PC-9 (cell line): ENCODE results near the gene MAGIX. TPM values are rescaled to one million over a fixed set of nuclear protein-coding genes. Genes with fewer than 3 reads are reported as not detected.

Experiments
- BruUV-seq: library from RNA; stranded (reverse); fragments of 400-500 nt; replicated peaks from 2 replicates; lab custom pipeline; 2021; lab: Mats Ljungman, UMichigan
- CTCF ChIA-PET: fragments of 300-600 bp; sonication (Branson Sonifier 250); formaldehyde crosslinking; loops from one replicate; lab custom pipeline; 2022; ENCODE audit warnings: antibody characterized with exemption; lab: Charles Lee
- POLR2A ChIA-PET: fragments of 300-600 bp; sonication (Branson Sonifier 250); formaldehyde crosslinking; loops from one replicate; lab custom pipeline; 2022; ENCODE audit warnings: antibody characterized with exemption; ENCODE audit not compliant: unreplicated experiment; lab: Charles Lee
- DNase-seq, 2 experiments: peaks; one replicate each; pipeline versions ENCODE4 v3.0.0 to v3.0.0-alpha.2; 2015 to 2022; ENCODE audit warnings: mixed read lengths in 1 of 2
- H2AFZ ChIP-seq: fragments of 200-600 bp; sonication (generic); 2 replicates; pipeline ENCODE4 v1.8.1; 2017; ENCODE audit warnings: antibody characterized with exemption
- H3F3A ChIP-seq: fragments of 200-600 bp; sonication (generic); 2 replicates; pipeline ENCODE4 v1.8.1; 2017; ENCODE audit warnings: antibody characterized with exemption, mild to moderate bottlenecking, low read depth; ENCODE audit not compliant: insufficient read depth
- H3K27ac ChIP-seq: fragments of 200-600 bp; sonication (generic); 2 replicates; pipeline ENCODE4 v1.6.1; 2016; ENCODE audit warnings: mixed run types
- H3K27me3 ChIP-seq: fragments of 200-600 bp; sonication (generic); 2 replicates; pipeline ENCODE4 v1.6.1; 2016; ENCODE audit warnings: low read depth, mixed run types; ENCODE audit not compliant: insufficient read depth
- H3K36me3 ChIP-seq: fragments of 200-600 bp; sonication (generic); 2 replicates; pipeline ENCODE4 v1.6.1; 2016; ENCODE audit warnings: low read depth, mixed run types
- H3K4me1 ChIP-seq: fragments of 200-600 bp; sonication (generic); replicated peaks from 2 replicates; pipeline ENCODE4 v1.6.1; 2016; ENCODE audit warnings: mixed run types; ENCODE audit not compliant: insufficient read depth
- H3K4me2 ChIP-seq: fragments of 200-600 bp; sonication (generic); 2 replicates; pipeline ENCODE4 v1.6.1; 2017; ENCODE audit warnings: mixed run types
- H3K4me3 ChIP-seq: fragments of 200-600 bp; sonication (generic); 2 replicates; pipeline ENCODE4 v1.6.1; 2016; ENCODE audit warnings: mixed run types
- H3K79me2 ChIP-seq: fragments of 200-600 bp; sonication (generic); 2 replicates; pipeline ENCODE4 v1.6.1; 2017; ENCODE audit warnings: low read depth, mixed run types
- H3K9me2 ChIP-seq: fragments of 200-600 bp; sonication (generic); 2 replicates; pipeline ENCODE4 v1.8.1; 2017; ENCODE audit warnings: mild to moderate bottlenecking; ENCODE audit not compliant: insufficient read depth
- H3K9me3 ChIP-seq: fragments of 200-600 bp; sonication (generic); 2 replicates; pipeline ENCODE4 v1.8.1; 2016; ENCODE audit warnings: low read depth; ENCODE audit not compliant: insufficient read depth
- H4K20me1 ChIP-seq: fragments of 200-600 bp; sonication (generic); 2 replicates; pipeline ENCODE4 v1.8.1; 2017; ENCODE audit not compliant: insufficient read depth
- EZH2 ChIP-seq: fragments of 200-600 bp; sonication (generic); IDR thresholded peaks from 2 replicates; pipeline ENCODE4 v1.8.0; 2017; ENCODE audit warnings: antibody characterized with exemption, low read depth
- intact Hi-C: fragments of 100-400 bp; cut with micrococcal nuclease; formaldehyde crosslinking; loops from one replicate; pipeline ENCODE4 v1.10.0; 2022; ENCODE audit not compliant: unreplicated experiment
- total RNA-seq: library from RNA; stranded (reverse); gene quantifications from 2 replicates; pipeline ENCODE4 v1.2.3, GENCODE V29; 2021
- TF ChIP-seq, protein P1 (sequence below): fragments of 200-600 bp; sonication (generic); conservative IDR thresholded peaks from 2 replicates; pipeline ENCODE4 v1.6.1; 2017; ENCODE audit warnings: mixed run types, antibody characterized with exemption, mild to moderate bottlenecking, moderate library complexity

The MAGIX gene
- total RNA-seq, 1 experiment from 2014 or later = 1.8 TPM

DNA sequence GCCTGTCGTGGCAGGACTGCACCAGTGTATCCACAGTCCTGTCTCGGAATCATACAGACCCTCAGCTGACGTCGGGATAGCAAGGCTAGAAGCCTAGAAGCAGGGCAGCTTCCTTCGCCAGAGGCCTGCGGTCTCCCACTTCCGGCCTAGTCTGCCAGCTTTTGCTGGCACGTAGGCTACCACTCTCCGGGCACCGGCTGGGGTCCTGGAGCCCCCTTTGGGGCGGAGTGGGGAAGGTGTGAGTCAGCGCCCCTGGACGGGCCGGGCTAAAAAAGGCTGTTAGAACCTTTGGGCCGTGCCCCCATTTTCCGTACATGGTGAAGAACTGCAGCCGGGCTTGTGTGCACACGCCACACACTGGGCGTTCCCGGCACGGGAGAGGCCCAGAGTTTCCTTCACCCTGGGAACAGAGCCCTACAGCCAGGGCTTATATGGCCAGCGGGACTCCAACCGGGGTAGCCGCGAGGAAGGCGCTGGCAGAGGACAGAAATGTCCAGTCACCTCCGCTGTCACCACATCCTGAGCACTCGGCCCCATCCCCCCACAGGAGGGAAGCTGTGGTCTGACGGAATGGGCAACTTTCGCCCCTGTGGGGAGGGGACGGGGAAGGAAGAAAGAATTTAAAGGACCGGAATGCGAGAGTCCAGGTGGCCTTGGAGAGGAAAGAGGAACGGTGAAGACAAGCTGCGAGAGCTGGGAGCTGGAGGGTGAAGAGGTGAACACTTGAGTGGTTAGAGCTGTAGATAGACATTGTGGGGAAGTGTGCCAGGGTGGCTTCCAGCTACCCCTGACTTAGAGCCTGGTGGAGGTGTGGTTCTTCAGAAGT, 4.6 kb downstream of the MAGIX start:
- Histone ChIP-seq H3K36me3 (no peaks in the 10 kb centered on the region), H3K27ac (no peak overlapping the region), H3K27me3 (no peaks in the 10 kb centered on the region), H2AFZ (no peak overlapping the region), H4K20me1 (no peaks in the 10 kb centered on the region), H3K4me3 (no peak overlapping the region), H3K9me3 (no peaks in the 10 kb centered on the region), H3F3A (no peaks in the 10 kb centered on the region), H3K79me2 (no peaks in the 10 kb centered on the region), H3K9me2 (no peaks in the 10 kb centered on the region), H3K4me2 (no peak overlapping the region), H3K4me1 (no peaks in the 10 kb centered on the region)
- TF ChIP-seq, protein P1, sequence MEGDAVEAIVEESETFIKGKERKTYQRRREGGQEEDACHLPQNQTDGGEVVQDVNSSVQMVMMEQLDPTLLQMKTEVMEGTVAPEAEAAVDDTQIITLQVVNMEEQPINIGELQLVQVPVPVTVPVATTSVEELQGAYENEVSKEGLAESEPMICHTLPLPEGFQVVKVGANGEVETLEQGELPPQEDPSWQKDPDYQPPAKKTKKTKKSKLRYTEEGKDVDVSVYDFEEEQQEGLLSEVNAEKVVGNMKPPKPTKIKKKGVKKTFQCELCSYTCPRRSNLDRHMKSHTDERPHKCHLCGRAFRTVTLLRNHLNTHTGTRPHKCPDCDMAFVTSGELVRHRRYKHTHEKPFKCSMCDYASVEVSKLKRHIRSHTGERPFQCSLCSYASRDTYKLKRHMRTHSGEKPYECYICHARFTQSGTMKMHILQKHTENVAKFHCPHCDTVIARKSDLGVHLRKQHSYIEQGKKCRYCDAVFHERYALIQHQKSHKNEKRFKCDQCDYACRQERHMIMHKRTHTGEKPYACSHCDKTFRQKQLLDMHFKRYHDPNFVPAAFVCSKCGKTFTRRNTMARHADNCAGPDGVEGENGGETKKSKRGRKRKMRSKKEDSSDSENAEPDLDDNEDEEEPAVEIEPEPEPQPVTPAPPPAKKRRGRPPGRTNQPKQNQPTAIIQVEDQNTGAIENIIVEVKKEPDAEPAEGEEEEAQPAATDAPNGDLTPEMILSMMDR = no peak
- no peak for TF ChIP-seq EZH2
- intact Hi-C loops = loop anchor here (2.0 kb wide), 1 partner anchor 18 kb away; no protein-coding TSS in a partner anchor
- CTCF ChIA-PET = interaction anchor here (0.5 kb wide), 1 partner anchor 26 kb away, joined by 3 read pairs; no protein-coding TSS in a partner anchor
- POLR2A ChIA-PET = interaction anchor here (0.6 kb wide), 2 partner anchors 23 to 26 kb away, joined by 4 to 12 read pairs; no protein-coding TSS in a partner anchor
- TSS peak; percentile 18 for BruUV-seq
- DNase-seq = peak in 1 of 2 experiments; percentile 51

DNA sequence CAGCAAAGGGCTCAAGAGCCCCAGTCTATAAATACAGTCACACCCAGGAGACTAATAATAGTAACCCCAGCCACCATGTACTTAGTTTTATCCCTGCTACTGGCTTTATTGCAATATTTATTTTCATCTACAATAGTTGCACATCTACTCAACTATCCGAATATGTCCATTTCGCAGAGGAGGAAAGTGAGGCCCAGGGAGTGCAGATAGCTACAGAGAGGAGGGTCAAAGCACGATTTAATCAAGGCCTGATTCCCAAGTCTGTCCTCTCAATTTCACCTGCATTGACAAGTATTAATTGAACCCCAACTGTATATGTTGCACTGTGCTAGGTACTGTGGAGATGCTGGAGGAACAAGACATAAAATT, 5.2 kb downstream of the MAGIX start:
- BruUV-seq = no TSS peak
- ChIA-PET CTCF (no interaction called here), POLR2A (interaction anchor here (0.6 kb wide), 1 partner anchor 22 kb away, joined by 12 read pairs; no protein-coding TSS in a partner anchor)
- no peak for DNase-seq
- H3K79me2 ChIP-seq = no peaks in the 10 kb centered on the region
- H3K9me2 ChIP-seq = no peaks in the 10 kb centered on the region
- no peaks in the 10 kb centered on the region for H3K36me3 ChIP-seq
- TF ChIP-seq EZH2 = no peak
- TF ChIP-seq, protein P1 = no peak
- H3K4me3 ChIP-seq = no peak overlapping the region
- no peaks in the 10 kb centered on the region for H3K27me3 ChIP-seq
- intact Hi-C loops = loop anchor here (2.0 kb wide), 1 partner anchor 17 kb away; no protein-coding TSS in a partner anchor
- H3K4me1 ChIP-seq = no peaks in the 10 kb centered on the region
- H3K27ac ChIP-seq = no peak overlapping the region
- H2AFZ ChIP-seq = no peak overlapping the region
- H3K9me3 ChIP-seq = no peaks in the 10 kb centered on the region
- H3F3A ChIP-seq = no peaks in the 10 kb centered on the region
- no peaks in the 10 kb centered on the region for H4K20me1 ChIP-seq
- H3K4me2 ChIP-seq = no peak overlapping the region

DNA sequence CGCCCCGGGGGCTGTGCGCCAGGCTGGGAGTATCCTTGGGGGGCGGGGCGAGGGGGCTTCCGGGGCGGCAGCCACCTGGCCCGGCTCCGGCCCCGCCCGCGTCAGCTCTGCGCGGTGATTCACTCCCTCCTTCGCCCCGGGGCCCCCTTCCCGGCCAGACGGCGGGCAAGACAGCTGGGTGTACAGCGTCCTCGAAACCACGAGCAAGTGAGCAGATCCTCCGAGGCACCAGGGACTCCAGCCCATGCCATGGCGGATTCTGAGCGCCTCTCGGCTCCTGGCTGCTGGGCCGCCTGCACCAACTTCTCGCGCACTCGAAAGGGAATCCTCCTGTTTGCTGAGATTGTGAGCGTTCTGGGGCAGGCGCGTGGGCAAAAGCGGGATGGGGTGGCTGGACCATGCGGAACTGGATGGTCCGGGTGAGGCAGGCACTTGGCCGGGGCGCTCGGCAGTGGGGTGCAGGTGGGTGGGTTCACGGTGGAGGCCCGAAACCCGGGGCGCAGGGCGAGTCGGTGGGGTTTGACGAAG, 9.3 kb downstream of the MAGIX start, which contains the start of gene PLP2:
Gene PLP2 (plus strand): TSS at position 147 of the 528 bp plus-strand sequence. CDS start 103 bp downstream, at position 250.
- Histone ChIP-seq H3K9me2 (no peaks in the 10 kb centered on the region), H2AFZ (no peak within 1 kb of the TSS), H3K9me3 (no peaks in the 10 kb centered on the region), H3K27me3 (no peaks in the 10 kb centered on the region), H3K27ac (no peak within 1 kb of the TSS), H3K4me1 (no peaks in the 10 kb centered on the region), H3K4me3 (peak within 1 kb of the TSS; percentile 56; the same call in 1 of the 2 replicates), H3K79me2 (no peaks in the 10 kb centered on the region), H4K20me1 (no peaks in the 10 kb centered on the region), H3F3A (no peaks in the 10 kb centered on the region), H3K36me3 (no peaks in the 10 kb centered on the region), H3K4me2 (peak within 1 kb of the TSS; percentile 64)
- CTCF ChIA-PET = no interaction called here
- peak; percentile 46 to 59 for DNase-seq
- TF ChIP-seq EZH2 = no peak
- TF ChIP-seq, protein P1 = no peak
- POLR2A ChIA-PET = no interaction called here
- intact Hi-C loops = loop anchor here (5.0 kb wide), 1 partner anchor 50 kb away; the partner anchor contains the start of gene GPKOW
- TSS peak; percentile 26 for BruUV-seq
